Ishikawa (cell line): Measurements from ENCODE around the gene CFAP61.

Experiments
- CEBPB ChIP-seq: IDR thresholded peaks from 2 replicates; pipeline ENCODE4 v1.6.1; 2012
- CREB1 ChIP-seq: IDR thresholded peaks from 2 replicates; pipeline ENCODE4 v1.6.1; 2012; ENCODE audit warnings: low read depth
- EGR1 ChIP-seq: IDR thresholded peaks from 2 replicates; pipeline ENCODE4 v1.6.1; 2012
- EP300 ChIP-seq: IDR thresholded peaks from 2 replicates; pipeline ENCODE4 v1.6.1; 2012; ENCODE audit warnings: borderline replicate concordance
- FOXM1 ChIP-seq: IDR thresholded peaks from 2 replicates; pipeline ENCODE4 v1.6.1; 2012; ENCODE audit warnings: low read depth, borderline replicate concordance
- MAX ChIP-seq: IDR thresholded peaks from 2 replicates; pipeline ENCODE4 v1.6.1; 2012
- NFIC ChIP-seq: IDR thresholded peaks from 2 replicates; pipeline ENCODE4 v1.6.1; 2012
- RAD21 ChIP-seq: IDR thresholded peaks from 2 replicates; pipeline ENCODE4 v1.6.1; 2012; ENCODE audit warnings: low read depth
- REST ChIP-seq: IDR thresholded peaks from 2 replicates; pipeline ENCODE4 v1.6.1; 2012; ENCODE audit warnings: low read depth, mild to moderate bottlenecking
- TAF1 ChIP-seq: IDR thresholded peaks from 2 replicates; pipeline ENCODE4 v1.6.1; 2012; ENCODE audit warnings: low read depth, mild to moderate bottlenecking
- TCF12 ChIP-seq: IDR thresholded peaks from 2 replicates; pipeline ENCODE4 v1.6.1; 2012; ENCODE audit warnings: low read depth
- TEAD4 ChIP-seq: IDR thresholded peaks from 2 replicates; pipeline ENCODE4 v1.6.1; 2012
- USF1 ChIP-seq: IDR thresholded peaks from 2 replicates; pipeline ENCODE4 v1.6.1; 2012
- YY1 ChIP-seq: IDR thresholded peaks from 2 replicates; pipeline ENCODE4 v1.6.1; 2012; ENCODE audit warnings: low read depth
- ZBTB7A ChIP-seq: IDR thresholded peaks from 2 replicates; pipeline ENCODE4 v1.6.1; 2012; ENCODE audit warnings: low read depth

Gene CFAP61

GRCh38 chr20:20220134-20220533 lies 167.8 kb downstream of the CFAP61 start:
- TF ChIP-seq CEBPB (no peak), TEAD4 (no peak), FOXM1 (no peak), REST (no peak), EGR1 (no peak), TCF12 (no peak), NFIC (no peak), YY1 (no peak), ZBTB7A (no peak), MAX (no peak), EP300 (no peak)

- TF ChIP-seq ZBTB7A (no peak), FOXM1 (no peak), RAD21 (no peak), EP300 (no peak), REST (no peak), USF1 (no peak), CREB1 (no peak), TAF1 (no peak), CEBPB (no peak), YY1 (no peak), EGR1 (no peak)
Measured at GRCh38 chr20:20223981-20224380, 171.6 kb downstream of the CFAP61 start.

- TF ChIP-seq USF1 (no peak), EGR1 (no peak), TCF12 (no peak), FOXM1 (no peak), RAD21 (no peak), CREB1 (no peak), TEAD4 (no peak), REST (no peak), CEBPB (no peak), ZBTB7A (no peak), TAF1 (no peak), NFIC (no peak), MAX (no peak)
Measured at GRCh38 chr20:20224806-20225205, 172.5 kb downstream of the CFAP61 start.

- TF ChIP-seq NFIC (no peak), CREB1 (no peak), TCF12 (no peak), RAD21 (no peak), ZBTB7A (no peak), EP300 (no peak)
Measured at GRCh38 chr20:20225325-20226043, 173.2 kb downstream of the CFAP61 start.

- TF ChIP-seq ZBTB7A (no peak), CREB1 (no peak), USF1 (no peak)
Measured at GRCh38 chr20:20226554-20226953, 174.2 kb downstream of the CFAP61 start.
